ENCODE data around the gene ANGPTL8. TPM values are rescaled to one million over a fixed set of nuclear protein-coding genes. Genes with fewer than 3 reads are reported as not detected.

ANGPTL8 gene
- total and polyA plus RNA-seq, 2 experiments from 2014 or later, result not detected

DNA sequence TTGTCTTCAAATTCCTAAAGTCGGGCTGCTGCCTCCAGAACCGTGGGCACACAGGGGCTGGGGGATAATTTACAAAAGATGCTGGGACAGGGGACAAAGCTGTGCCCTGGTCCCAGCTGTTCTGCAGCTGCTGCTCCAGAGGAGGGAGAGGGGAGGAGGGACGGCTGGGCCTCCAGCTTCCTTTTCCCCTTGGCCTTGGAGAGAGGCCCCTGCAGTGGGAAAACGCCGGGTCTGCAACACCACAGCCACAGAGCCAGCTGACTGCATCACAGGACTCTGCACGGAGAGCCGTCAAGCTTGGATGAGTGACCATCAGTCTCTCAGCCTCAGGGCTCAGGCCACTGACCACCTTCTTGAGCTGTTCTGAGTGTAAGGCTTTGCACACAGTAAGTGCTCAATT, 16.8 kb downstream of the ANGPTL8 start (continued):
- TF ChIP-seq, protein P1, sequence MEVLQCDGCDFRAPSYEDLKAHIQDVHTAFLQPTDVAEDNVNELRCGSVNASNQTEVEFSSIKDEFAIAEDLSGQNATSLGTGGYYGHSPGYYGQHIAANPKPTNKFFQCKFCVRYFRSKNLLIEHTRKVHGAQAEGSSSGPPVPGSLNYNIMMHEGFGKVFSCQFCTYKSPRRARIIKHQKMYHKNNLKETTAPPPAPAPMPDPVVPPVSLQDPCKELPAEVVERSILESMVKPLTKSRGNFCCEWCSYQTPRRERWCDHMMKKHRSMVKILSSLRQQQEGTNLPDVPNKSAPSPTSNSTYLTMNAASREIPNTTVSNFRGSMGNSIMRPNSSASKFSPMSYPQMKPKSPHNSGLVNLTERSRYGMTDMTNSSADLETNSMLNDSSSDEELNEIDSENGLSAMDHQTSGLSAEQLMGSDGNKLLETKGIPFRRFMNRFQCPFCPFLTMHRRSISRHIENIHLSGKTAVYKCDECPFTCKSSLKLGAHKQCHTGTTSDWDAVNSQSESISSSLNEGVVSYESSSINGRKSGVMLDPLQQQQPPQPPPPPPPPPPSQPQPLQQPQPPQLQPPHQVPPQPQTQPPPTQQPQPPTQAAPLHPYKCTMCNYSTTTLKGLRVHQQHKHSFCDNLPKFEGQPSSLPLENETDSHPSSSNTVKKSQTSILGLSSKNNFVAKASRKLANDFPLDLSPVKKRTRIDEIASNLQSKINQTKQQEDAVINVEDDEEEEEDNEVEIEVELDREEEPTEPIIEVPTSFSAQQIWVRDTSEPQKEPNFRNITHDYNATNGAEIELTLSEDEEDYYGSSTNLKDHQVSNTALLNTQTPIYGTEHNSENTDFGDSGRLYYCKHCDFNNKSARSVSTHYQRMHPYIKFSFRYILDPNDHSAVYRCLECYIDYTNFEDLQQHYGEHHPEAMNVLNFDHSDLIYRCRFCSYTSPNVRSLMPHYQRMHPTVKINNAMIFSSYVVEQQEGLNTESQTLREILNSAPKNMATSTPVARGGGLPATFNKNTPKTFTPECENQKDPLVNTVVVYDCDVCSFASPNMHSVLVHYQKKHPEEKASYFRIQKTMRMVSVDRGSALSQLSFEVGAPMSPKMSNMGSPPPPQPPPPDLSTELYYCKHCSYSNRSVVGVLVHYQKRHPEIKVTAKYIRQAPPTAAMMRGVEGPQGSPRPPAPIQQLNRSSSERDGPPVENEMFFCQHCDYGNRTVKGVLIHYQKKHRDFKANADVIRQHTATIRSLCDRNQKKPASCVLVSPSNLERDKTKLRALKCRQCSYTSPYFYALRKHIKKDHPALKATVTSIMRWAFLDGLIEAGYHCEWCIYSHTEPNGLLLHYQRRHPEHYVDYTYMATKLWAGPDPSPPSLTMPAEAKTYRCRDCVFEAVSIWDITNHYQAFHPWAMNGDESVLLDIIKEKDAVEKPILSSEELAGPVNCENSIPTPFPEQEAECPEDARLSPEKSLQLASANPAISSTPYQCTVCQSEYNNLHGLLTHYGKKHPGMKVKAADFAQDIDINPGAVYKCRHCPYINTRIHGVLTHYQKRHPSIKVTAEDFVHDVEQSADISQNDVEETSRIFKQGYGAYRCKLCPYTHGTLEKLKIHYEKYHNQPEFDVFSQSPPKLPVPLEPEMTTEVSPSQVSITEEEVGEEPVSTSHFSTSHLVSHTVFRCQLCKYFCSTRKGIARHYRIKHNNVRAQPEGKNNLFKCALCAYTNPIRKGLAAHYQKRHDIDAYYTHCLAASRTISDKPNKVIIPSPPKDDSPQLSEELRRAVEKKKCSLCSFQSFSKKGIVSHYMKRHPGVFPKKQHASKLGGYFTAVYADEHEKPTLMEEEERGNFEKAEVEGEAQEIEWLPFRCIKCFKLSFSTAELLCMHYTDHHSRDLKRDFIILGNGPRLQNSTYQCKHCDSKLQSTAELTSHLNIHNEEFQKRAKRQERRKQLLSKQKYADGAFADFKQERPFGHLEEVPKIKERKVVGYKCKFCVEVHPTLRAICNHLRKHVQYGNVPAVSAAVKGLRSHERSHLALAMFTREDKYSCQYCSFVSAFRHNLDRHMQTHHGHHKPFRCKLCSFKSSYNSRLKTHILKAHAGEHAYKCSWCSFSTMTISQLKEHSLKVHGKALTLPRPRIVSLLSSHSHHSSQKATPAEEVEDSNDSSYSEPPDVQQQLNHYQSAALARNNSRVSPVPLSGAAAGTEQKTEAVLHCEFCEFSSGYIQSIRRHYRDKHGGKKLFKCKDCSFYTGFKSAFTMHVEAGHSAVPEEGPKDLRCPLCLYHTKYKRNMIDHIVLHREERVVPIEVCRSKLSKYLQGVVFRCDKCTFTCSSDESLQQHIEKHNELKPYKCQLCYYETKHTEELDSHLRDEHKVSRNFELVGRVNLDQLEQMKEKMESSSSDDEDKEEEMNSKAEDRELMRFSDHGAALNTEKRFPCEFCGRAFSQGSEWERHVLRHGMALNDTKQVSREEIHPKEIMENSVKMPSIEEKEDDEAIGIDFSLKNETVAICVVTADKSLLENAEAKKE (CRISPR knock-in tag; IDR thresholded peaks at IDR 0.05), result no peak
- TF ChIP-seq EZH2phosphoT487 (IDR thresholded peaks at IDR 0.05; ENCODE audit: unreplicated experiment) (no peak), POLR2AphosphoS5 (IDR thresholded peaks at IDR 0.05; ENCODE audit: low read depth) (no peak), STAT1 (IDR thresholded peaks at IDR 0.05; ENCODE audit: unreplicated experiment) (no peak), NANOG (IDR thresholded peaks at IDR 0.05; ENCODE audit: borderline replicate concordance) (no peak), CREB1 (CRISPR knock-in tag; IDR thresholded peaks at IDR 0.05; ENCODE audit: low read depth) (no peak), ZNF331 (CRISPR knock-in tag; IDR thresholded peaks at IDR 0.05; ENCODE audit: low read depth) (no peak), JUNB (IDR thresholded peaks at IDR 0.05; ENCODE audit: unreplicated experiment) (no peak), EZH2 (IDR thresholded peaks at IDR 0.05; ENCODE audit: low read depth, unreplicated experiment) (no peak), ZNF114 (CRISPR knock-in tag; IDR thresholded peaks at IDR 0.05) (no peak)
- TF ChIP-seq, protein P2, sequence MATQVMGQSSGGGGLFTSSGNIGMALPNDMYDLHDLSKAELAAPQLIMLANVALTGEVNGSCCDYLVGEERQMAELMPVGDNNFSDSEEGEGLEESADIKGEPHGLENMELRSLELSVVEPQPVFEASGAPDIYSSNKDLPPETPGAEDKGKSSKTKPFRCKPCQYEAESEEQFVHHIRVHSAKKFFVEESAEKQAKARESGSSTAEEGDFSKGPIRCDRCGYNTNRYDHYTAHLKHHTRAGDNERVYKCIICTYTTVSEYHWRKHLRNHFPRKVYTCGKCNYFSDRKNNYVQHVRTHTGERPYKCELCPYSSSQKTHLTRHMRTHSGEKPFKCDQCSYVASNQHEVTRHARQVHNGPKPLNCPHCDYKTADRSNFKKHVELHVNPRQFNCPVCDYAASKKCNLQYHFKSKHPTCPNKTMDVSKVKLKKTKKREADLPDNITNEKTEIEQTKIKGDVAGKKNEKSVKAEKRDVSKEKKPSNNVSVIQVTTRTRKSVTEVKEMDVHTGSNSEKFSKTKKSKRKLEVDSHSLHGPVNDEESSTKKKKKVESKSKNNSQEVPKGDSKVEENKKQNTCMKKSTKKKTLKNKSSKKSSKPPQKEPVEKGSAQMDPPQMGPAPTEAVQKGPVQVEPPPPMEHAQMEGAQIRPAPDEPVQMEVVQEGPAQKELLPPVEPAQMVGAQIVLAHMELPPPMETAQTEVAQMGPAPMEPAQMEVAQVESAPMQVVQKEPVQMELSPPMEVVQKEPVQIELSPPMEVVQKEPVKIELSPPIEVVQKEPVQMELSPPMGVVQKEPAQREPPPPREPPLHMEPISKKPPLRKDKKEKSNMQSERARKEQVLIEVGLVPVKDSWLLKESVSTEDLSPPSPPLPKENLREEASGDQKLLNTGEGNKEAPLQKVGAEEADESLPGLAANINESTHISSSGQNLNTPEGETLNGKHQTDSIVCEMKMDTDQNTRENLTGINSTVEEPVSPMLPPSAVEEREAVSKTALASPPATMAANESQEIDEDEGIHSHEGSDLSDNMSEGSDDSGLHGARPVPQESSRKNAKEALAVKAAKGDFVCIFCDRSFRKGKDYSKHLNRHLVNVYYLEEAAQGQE (IDR thresholded peaks at IDR 0.05; ENCODE audit: unreplicated experiment), result no peak
